GM19455 (cell line): ENCODE measurements around the gene KRTAP6-3.

ENCODE experiments used
- ATAC-seq: cut with Tn5 transposase; IDR thresholded peaks from one replicate; pipeline ENCODE4 v1.9.1; 2021; ENCODE audit not compliant: unreplicated experiment

KRTAP6-3 gene

DNA sequence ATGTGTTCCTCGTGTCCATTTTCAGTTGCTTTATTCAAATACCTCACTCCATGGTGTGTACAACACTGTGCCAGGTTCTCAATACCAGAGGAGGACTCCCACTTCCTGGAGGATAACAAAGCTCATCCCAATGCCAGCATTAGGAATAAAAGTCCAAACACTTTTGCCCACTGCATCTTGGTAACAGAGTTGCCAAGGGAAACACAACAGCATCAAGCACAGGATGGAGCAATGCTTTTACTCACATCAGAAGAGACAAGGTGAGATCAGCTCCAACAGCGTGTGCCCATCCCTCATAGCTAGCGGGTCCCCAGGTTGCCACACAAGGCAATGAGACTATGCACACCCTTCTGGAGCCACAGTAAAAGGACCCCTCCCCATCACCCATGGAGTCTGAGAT is 31.1 kb downstream of the KRTAP6-3 start:
- ATAC-seq: no peak

DNA sequence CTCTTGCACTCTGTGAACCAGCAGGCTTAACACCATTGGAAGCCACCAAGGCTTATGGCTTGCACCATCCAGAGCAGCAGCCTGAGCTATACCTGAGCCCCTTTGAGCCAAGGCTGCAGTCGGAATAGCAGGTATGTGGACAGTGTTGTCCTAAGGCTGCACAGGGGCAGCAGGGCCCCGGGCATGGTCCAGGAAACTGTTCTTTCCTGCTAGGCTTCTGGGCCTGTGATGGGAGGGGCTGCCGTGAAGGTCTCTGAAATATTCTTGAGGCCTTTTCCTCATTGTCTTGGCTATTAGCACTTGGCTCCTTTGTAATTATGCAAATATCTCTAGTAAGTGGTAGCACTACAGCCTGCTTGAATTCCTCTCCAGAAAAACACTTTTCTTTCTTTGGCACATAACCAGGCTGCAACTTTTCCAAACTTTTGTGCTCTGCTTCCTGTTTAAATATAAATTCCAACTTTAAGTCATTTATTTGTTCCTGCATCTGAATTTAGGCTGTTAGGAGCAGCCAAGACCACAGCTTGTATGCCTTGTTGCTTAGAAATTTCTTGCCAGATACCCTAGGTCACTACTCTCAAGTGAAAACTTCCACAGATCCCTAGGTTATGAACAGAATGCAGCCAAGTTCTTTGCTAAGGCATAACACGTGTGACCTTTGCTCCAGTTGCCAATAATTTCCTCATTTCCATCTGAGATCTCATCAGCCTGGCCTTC is 33.4 kb downstream of the KRTAP6-3 start:
- ATAC-seq: no peak

DNA sequence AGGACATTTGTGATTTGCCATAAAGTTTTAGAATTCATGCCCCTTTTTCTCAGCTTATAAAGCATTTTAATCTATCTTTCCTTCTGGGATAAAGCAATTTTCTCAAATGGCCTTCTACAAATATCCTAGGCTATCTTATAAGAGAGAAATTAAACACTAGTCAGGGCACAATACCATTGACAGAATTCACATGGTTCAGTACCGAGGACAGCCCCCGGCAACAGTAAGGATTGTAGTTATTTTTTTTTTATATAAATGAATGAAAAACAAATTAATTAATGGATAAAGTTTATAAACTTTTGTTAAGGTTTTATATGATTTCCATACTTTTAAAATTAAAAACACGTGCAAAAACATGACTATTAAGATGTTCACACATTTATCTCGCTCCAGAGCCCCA is 35.9 kb downstream of the KRTAP6-3 start:
- ATAC-seq: no peak

DNA sequence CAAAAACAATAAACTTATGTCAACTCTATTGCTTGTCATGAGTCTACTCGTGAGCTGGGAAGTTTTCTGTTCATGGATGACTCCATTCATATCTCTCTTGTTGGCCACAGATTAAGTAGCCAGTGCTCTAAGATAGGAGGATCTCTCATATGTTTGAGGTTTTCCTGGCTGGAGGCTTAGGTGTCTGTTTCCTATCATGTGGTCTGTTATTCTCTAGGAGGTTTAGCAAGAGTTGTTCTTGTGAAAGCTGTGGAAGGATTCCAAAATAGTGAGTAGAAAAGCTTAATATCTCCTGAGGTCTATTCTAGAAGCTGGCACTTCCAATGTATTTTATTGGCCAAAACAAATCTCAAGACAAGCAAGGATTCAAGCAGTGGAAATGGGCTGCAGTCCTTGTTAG is 37.0 kb downstream of the KRTAP6-3 start:
- no peak for ATAC-seq

DNA sequence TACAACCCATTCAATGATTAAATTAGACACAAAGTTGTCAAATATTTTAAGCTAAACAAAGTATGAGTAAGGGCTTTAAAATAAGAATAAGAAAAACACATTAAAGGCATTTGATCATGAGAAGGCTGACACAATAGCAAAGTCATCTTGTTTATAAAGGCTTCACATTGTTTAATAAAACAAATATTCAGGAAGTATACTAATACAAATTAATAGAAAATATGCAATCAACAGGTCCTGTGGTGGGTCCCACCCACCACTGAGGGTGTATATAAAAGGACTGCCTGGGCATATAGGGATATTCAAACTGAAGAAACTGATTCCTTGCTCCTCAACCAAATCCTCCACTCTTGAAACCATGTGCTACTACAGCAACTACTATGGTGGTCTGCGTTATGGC is 42.7 kb downstream of the KRTAP6-3 start, which contains the start of gene KRTAP20-2:
Gene KRTAP20-2 (plus strand): TSS at position 301 of the 400 bp plus-strand sequence. CDS start 58 bp downstream, at position 359.
- no peak for ATAC-seq

DNA sequence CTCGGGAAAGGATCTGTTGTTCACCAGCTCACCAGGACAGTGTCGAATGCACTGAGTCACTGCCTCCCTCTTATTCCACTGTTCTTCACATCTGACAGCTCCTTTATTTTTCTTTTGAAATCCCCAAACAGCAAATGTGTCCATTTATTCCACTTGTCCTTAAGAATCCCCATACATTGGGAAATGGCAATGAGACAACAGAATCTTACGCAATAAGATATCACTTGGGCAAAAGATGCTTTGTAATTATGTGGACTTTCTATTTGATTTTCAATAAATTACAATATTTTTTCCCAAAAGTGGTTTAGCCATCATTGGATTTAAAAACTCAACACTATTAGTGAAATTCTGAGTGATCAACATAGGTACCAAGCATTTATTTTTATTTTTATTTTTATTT is 46.4 kb downstream of the KRTAP6-3 start:
- ATAC-seq: no peak

DNA sequence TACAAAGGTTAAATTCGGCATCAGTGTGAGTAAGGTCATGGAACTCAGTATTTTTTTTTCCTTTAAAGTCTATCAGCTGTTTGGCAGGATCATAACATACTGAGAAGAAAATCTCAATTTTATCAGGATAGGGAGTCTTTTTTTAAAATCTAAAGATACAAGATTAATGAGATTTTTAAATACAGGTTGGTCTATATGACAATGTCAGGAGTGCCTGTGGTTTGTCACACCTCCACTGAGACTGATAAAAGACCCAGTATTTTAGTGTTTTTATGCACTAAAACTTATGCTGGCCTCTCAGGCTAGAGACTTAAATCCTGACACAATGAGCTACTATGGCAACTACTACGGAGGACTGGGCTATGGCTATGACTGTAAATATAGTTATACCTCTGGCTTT is 50.3 kb downstream of the KRTAP6-3 start, which contains the start of gene KRTAP20-3:
Gene KRTAP20-3 (plus strand): TSS at position 301 of the 400 bp plus-strand sequence.
- no peak for ATAC-seq
